ENCODE measurements around the gene PDIK1L.

DNA sequence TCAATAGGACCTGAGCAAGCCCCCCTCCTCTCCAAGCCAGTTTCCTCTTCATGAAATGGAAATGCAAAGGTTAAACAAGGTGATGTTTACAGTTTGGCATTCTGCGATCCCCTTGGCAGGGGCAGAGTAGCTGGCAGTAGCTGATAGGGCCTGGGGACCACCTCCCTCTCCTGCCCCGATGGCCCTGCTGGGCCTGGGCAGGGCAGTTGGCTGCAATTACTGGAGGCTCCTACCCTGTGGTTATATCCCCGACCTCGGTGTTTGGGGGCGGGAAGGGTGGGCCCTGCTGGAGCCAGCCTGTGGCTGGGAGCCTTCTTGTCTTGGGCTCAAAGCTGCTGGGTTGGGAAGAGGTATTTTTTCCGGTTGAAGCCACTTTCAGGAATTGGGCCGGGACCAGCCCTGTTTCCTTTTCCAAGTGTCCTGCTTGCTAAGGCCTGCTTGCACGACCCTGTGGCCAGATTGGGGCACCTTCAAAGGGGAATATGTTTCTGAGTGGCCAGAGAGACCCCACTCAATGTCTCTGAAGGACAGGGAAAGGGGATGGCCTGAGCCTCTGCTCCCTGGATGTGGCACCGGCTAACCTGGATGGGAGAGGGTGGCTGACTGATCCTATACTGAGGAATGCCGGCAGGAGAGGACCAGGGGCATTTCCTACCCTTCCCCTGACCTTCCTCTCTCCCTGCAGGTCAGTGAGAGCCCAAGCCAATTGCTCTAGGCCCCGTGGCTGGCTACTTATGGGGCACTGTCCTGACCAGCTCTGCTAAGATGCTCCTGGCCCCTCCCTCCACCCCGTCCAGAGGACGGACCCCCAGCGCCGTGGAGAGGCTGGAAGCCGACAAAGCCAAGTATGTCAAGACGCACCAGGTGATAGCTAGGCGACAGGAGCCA lies 49.1 kb downstream of the PDIK1L start:
- TF ChIP-seq POLR2A (IDR thresholded peaks at IDR 0.05; ENCODE audit: extremely low read depth, insufficient read length) (no peak), MYC (IDR thresholded peaks at IDR 0.05; ENCODE audit: low read depth, low read length) (no peak), MAX (IDR thresholded peaks at IDR 0.05; ENCODE audit: low read depth, low read length) (no peak)
- TF ChIP-seq, protein P1, sequence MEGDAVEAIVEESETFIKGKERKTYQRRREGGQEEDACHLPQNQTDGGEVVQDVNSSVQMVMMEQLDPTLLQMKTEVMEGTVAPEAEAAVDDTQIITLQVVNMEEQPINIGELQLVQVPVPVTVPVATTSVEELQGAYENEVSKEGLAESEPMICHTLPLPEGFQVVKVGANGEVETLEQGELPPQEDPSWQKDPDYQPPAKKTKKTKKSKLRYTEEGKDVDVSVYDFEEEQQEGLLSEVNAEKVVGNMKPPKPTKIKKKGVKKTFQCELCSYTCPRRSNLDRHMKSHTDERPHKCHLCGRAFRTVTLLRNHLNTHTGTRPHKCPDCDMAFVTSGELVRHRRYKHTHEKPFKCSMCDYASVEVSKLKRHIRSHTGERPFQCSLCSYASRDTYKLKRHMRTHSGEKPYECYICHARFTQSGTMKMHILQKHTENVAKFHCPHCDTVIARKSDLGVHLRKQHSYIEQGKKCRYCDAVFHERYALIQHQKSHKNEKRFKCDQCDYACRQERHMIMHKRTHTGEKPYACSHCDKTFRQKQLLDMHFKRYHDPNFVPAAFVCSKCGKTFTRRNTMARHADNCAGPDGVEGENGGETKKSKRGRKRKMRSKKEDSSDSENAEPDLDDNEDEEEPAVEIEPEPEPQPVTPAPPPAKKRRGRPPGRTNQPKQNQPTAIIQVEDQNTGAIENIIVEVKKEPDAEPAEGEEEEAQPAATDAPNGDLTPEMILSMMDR (IDR thresholded peaks at IDR 0.05; ENCODE audit: low read depth, low read length): no peak

Measured in NB4 (cell line).